Body of pancreas (tissue), 4 donors: ENCODE measurements around the gene CCSAP. TPM values are rescaled to one million over a fixed set of nuclear protein-coding genes. Genes with fewer than 3 reads are reported as not detected.

Source experiments
- ATAC-seq: fragments of 150-250 bp; one replicate; pipeline ENCODE4 v1.9.1; 2016
- DNase-seq, 4 donors: peaks; one replicate each; pipeline ENCODE4 v3.0.0-alpha.2; 2019
- H3K27ac ChIP-seq, 4 donors: fragments of 200-600 bp; sonication (generic); 1 replicate in 3 of 4; 2 replicates in 1 of 4; pipeline versions ENCODE4 v1.5.1 to v1.6.1; 2016 to 2019; ENCODE audit warnings: mild to moderate bottlenecking in 1 of 4, mixed read lengths in 1 of 4, moderate library complexity in 1 of 4
- H3K27me3 ChIP-seq, 2 donors: fragments of 200-600 bp; sonication (generic); one replicate each; pipeline ENCODE4 v1.6.0; 2016; ENCODE audit warnings: mild to moderate bottlenecking in 1 of 2
- H3K36me3 ChIP-seq, 2 donors: fragments of 200-600 bp; sonication (generic); replicated peaks in 1 of 2; 2 replicates each; pipeline ENCODE4 v1.5.1; 2016; ENCODE audit warnings: low read depth in 2 of 2; ENCODE audit not compliant: insufficient read depth in 1 of 2
- H3K4me1 ChIP-seq: fragments of 200-600 bp; sonication (generic); one replicate; pipeline ENCODE4 v1.6.0; 2016
- H3K4me3 ChIP-seq, 2 donors: fragments of 200-600 bp; sonication (generic); 1 replicate in 1 of 2; 2 replicates in 1 of 2; pipeline ENCODE4 v1.5.1; 2016 to 2019
- H3K9me3 ChIP-seq, 3 donors: fragments of 200-600 bp; sonication (generic); 1 replicate in 2 of 3; 2 replicates in 1 of 3; pipeline ENCODE4 v1.5.1; 2016
- POLR2A ChIP-seq, 3 donors: fragments of 450-650 bp; IDR thresholded peaks; one replicate each; pipeline ENCODE4 v1.6.1; 2016; ENCODE audit warnings: antibody characterized with exemption in 3 of 3, mild to moderate bottlenecking in 2 of 3
- WGBS, 2 donors: methylation state at CpG; one replicate each; pipeline ENCODE4 v1.1.5; 2017; 5-methylcytosine and 5-hydroxymethylcytosine counted together
- intact Hi-C: fragments of 100-400 bp; cut with DNase I; formaldehyde crosslinking; loops from one replicate; pipeline ENCODE4 v1.15.1; 2023
- total RNA-seq, 2 donors: library from RNA; depleted of rRNA; stranded (reverse); fragments of >200 nt; gene quantifications; one replicate each; pipeline ENCODE4 v1.1.0, GENCODE V29; 2016
- TF ChIP-seq, protein P1 (sequence below), 7 experiments: fragments of 450-650 bp in 4 of 7; fragments of 200-600 bp in 3 of 7; sonication (generic) in 3 of 7; IDR thresholded peaks; one replicate each; pipeline ENCODE4 v1.5.1; 2016 to 2019; ENCODE audit warnings: antibody characterized with exemption in 7 of 7

Gene CCSAP
- total RNA-seq, 2 donors from 2014 or later, result 1.6 to 2.0 TPM

DNA sequence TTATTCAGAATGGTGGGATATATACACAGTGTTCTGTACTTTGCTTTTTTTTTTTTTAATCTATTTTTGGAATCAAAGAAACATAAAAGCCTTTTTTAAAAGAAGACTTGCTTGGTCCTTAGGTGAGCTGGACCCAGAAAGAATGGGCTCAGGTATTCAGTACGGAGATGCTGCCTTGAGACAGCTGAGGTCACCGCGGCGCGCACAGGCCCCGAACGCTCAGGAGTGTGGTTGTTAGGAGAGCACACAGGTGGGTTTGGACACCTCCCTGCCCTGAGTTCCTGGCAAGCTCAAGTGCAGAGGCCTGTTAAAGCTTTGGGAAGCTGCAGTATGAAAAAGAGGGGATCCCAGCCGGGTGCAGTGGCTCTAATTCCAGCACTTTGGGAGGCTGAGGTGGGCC is 40.1 kb downstream of the CCSAP start:
- H3K27ac ChIP-seq, result no peak overlapping the region
- TF ChIP-seq, protein P1, sequence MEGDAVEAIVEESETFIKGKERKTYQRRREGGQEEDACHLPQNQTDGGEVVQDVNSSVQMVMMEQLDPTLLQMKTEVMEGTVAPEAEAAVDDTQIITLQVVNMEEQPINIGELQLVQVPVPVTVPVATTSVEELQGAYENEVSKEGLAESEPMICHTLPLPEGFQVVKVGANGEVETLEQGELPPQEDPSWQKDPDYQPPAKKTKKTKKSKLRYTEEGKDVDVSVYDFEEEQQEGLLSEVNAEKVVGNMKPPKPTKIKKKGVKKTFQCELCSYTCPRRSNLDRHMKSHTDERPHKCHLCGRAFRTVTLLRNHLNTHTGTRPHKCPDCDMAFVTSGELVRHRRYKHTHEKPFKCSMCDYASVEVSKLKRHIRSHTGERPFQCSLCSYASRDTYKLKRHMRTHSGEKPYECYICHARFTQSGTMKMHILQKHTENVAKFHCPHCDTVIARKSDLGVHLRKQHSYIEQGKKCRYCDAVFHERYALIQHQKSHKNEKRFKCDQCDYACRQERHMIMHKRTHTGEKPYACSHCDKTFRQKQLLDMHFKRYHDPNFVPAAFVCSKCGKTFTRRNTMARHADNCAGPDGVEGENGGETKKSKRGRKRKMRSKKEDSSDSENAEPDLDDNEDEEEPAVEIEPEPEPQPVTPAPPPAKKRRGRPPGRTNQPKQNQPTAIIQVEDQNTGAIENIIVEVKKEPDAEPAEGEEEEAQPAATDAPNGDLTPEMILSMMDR (IDR thresholded peaks at IDR 0.05), result no peak
- no peak for TF ChIP-seq POLR2A (IDR thresholded peaks at IDR 0.05)
- H3K4me3 ChIP-seq, result no peak overlapping the region
- H3K36me3 ChIP-seq, result peaks cover 0 to 31% of the 10 kb centered on the region in 2 donors
- intact Hi-C loops, result no loop called here
- DNase-seq (no peak), ATAC-seq (no peak)
- H3K27me3 ChIP-seq, result no peaks in the 10 kb centered on the region
- WGBS, 2 donors, result 95 to 96% methylated on average over 8 of the region's 8 CpGs
- no peaks in the 10 kb centered on the region for H3K9me3 ChIP-seq
- peaks cover 8% of the 10 kb centered on the region for H3K4me1 ChIP-seq

DNA sequence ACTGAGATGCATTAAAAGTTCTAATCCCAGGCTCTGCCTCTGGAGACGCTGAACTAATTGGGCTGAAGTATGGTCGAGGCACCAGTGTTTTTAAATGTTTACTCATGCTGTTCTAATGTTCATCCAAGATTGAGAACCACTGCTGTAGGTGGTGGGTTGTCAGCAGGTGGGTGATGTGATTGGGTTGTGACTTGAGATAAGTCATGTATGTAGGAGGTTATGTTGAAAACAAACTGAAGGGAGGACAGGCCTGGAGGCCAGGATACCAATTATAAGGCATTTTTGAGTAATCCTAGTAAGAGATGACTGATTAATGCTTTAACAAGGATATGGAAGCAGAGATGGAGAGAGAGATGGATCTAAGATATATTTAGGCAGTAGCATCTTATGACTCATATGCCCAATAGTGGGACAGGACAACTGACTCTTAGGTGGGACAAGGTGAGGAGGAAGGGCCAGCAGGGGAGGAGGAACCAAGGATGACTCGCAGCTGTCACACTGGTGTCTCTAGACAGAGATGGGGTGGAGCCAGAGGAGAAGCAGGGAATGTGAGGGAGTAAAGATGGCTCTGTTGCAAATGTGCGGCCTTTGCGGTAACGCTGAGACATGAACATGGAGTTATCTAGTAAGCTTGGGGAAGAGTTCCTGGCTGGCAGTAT is 42.6 kb downstream of the CCSAP start:
- intact Hi-C loops, result no loop called here
- H3K36me3 ChIP-seq, result peaks cover 0 to 24% of the 10 kb centered on the region in 2 donors
- H3K27me3 ChIP-seq, result no peaks in the 10 kb centered on the region
- H3K9me3 ChIP-seq, result no peaks in the 10 kb centered on the region
- peaks cover 8% of the 10 kb centered on the region for H3K4me1 ChIP-seq
- no peak overlapping the region for H3K4me3 ChIP-seq
- WGBS, 2 donors, result 79 to 90% methylated on average over 6 of the region's 6 CpGs
- TF ChIP-seq POLR2A (IDR thresholded peaks at IDR 0.05), result no peak
- TF ChIP-seq, protein P1 (IDR thresholded peaks at IDR 0.05), result no peak
- no peak for ATAC-seq
- DNase-seq, result no peak
- no peak overlapping the region for H3K27ac ChIP-seq

DNA sequence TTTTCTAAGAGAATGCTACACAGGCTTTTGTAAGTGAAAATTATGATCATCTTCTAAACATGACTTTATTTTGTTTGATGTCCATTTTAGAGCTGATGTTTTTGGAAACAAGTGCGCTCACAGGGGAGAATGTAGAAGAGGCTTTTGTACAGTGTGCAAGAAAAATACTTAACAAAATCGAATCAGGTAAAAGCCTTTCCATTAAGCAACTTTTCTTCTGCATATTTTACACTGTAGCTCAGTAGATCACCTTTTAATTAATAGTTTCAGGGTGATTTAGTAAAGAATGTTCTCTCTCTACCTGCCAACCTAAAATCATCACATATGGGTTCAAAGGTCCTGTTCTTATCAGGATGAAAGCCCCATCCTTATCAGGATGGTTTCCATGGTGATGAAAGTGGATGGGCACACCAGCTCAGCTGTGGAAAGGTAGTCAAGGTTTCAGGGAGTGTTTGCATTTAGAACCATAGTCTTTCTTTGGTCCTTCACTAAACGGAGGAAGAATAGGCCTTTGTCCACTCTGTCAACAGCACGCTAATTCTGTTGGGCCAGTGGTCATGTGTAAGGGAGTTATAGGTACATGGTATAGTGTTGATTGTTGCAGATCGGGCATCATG is 43.9 kb downstream of the CCSAP start:
- H3K9me3 ChIP-seq, result no peaks in the 10 kb centered on the region
- no peak overlapping the region for H3K27ac ChIP-seq
- WGBS, 2 donors, result 73 to 76% methylated on average over 5 of the region's 5 CpGs
- DNase-seq, result no peak
- no peak overlapping the region for H3K4me3 ChIP-seq
- peaks cover 0 to 24% of the 10 kb centered on the region in 2 donors for H3K36me3 ChIP-seq
- no peaks in the 10 kb centered on the region for H3K27me3 ChIP-seq
- peaks cover 8% of the 10 kb centered on the region for H3K4me1 ChIP-seq
- TF ChIP-seq, protein P1 (IDR thresholded peaks at IDR 0.05), result no peak
- no peak for TF ChIP-seq POLR2A (IDR thresholded peaks at IDR 0.05)
- no peak for ATAC-seq
- intact Hi-C loops, result no loop called here

DNA sequence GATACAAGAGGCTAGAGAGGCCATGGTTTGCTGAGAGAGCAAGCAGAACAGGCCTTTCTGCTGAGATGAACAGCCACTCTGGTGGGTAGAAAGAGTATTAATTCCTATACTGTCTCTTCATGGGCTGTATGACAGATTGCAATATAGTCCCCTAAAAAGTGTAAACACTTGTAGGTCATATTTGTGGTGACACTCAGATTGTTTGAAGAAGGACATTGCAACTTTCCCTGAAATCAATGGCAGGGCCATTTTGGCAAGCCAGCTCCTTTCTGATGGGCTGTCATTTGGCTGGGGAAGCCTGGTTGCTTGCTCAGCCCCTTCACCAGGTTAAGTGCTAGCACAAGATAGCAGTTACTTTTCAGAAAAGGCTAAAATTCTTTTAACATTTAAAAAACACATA is 44.4 kb downstream of the CCSAP start:
- no peaks in the 10 kb centered on the region for H3K9me3 ChIP-seq
- peaks cover 0 to 24% of the 10 kb centered on the region in 2 donors for H3K36me3 ChIP-seq
- TF ChIP-seq, protein P1 (IDR thresholded peaks at IDR 0.05), result no peak
- no peak for TF ChIP-seq POLR2A (IDR thresholded peaks at IDR 0.05)
- DNase-seq (no peak), ATAC-seq (no peak)
- H3K4me3 ChIP-seq, result no peak overlapping the region
- no peaks in the 10 kb centered on the region for H3K27me3 ChIP-seq
- intact Hi-C loops, result no loop called here
- peaks cover 8% of the 10 kb centered on the region for H3K4me1 ChIP-seq
- no peak overlapping the region for H3K27ac ChIP-seq

DNA sequence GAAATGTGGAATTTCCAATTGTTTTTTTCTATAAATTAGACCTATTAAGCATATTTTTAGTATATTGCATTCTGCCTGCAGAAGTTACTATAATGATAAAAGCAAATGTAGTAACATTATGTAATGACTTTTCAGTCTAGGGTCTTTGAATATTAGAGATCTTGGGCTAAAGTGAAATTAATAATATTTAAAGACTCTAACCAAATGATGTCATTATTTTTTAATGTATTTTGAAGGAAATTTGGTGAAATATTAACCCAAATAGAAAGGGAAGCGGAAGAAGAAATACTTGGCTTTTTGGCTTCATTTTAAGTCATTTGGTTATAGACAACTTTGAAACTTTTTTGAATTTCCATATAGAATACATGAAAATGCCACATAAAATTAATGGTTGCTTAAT is 45.1 kb downstream of the CCSAP start:
- DNase-seq (no peak), ATAC-seq (no peak)
- Histone ChIP-seq H3K27ac (no peak overlapping the region), H3K27me3 (no peaks in the 10 kb centered on the region), H3K4me1 (peaks cover 8% of the 10 kb centered on the region), H3K4me3 (no peak overlapping the region), H3K36me3 (peaks cover 0 to 22% of the 10 kb centered on the region in 2 donors), H3K9me3 (no peaks in the 10 kb centered on the region)
- intact Hi-C loops, result no loop called here
- no peak for TF ChIP-seq POLR2A (IDR thresholded peaks at IDR 0.05)
- TF ChIP-seq, protein P1 (IDR thresholded peaks at IDR 0.05), result no peak
- 97 to 98% methylated on average over 1 of the region's 1 CpG for WGBS, 2 donors
